H1 (cell line): Measurements from ENCODE around the gene MSI2.

Experiments used
- BACH1 ChIP-seq: IDR thresholded peaks from 2 replicates; pipeline ENCODE4 v1.6.1; 2012; ENCODE audit warnings: low read length, improper control_type of control experiment
- POLR2A ChIP-seq, 2 experiments: IDR thresholded peaks; 1 replicate in 1 of 2; 2 replicates in 1 of 2; pipeline ENCODE4 v1.6.1; 2011; ENCODE audit warnings: low read depth in 2 of 2, low read length in 2 of 2, mild to moderate bottlenecking in 2 of 2; ENCODE audit errors: control extremely low read depth in 1 of 2
- SIN3A ChIP-seq, 2 experiments: IDR thresholded peaks in 1 of 2; conservative IDR thresholded peaks in 1 of 2; 2 replicates each; pipeline ENCODE4 v1.6.1; 2011 to 2012; ENCODE audit warnings: low read length in 2 of 2, improper control_type of control experiment in 1 of 2, low read depth in 1 of 2, mild to moderate bottlenecking in 1 of 2
- TBP ChIP-seq: IDR thresholded peaks from 2 replicates; pipeline ENCODE4 v1.6.1; 2011; ENCODE audit warnings: low read depth, low read length, improper control_type of control experiment
- ZNF274 ChIP-seq: IDR thresholded peaks from 2 replicates; pipeline ENCODE4 v1.7.0; 2012; ENCODE audit warnings: low read length, borderline replicate concordance; ENCODE audit errors: extremely low read depth
- TF ChIP-seq, protein P1 (sequence below), 3 experiments: IDR thresholded peaks; 1 replicate in 2 of 3; 2 replicates in 1 of 3; pipeline versions ENCODE4 v1.5.1 to v1.6.1; 2011; ENCODE audit warnings: low read length in 3 of 3, mild to moderate bottlenecking in 3 of 3, inconsistent platforms in 2 of 3, low read depth in 1 of 3, moderate library complexity in 1 of 3; ENCODE audit not compliant: insufficient read depth in 1 of 3; ENCODE audit errors: control extremely low read depth in 1 of 3

DNA sequence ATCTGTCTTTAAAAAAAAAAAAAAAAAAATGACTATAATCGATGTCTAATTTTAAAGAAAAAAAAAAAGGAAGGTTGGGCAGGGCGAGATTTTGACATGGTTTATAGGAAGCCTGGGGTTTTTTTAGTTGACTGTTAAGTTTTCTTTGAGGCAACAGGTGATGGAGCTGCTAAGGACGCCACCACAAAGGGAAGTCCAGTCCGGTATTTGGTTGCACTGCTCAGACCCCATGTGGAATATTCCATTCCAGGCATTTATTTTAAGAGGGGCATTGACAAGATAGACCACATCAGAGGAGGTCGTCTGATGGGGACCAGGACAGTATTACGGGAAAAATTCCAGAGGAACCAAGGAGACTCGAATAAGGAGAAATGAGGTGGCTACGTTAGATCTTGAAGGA, 320.4 kb downstream of the MSI2 start:
- TF ChIP-seq ZNF274: no peak
- TF ChIP-seq POLR2A (IDR thresholded peaks at IDR 0.05; ENCODE audit: control extremely low read depth in 1 of 2, low read depth in 2 of 2, low read length in 2 of 2): no peak
- no peak for TF ChIP-seq SIN3A (conservative IDR thresholded peaks at IDR 0.05 in 1 of 2, IDR thresholded peaks at IDR 0.05 in 1 of 2; ENCODE audit: low read depth in 1 of 2, low read length in 2 of 2)
- no peak for TF ChIP-seq TBP
- no peak for TF ChIP-seq BACH1
- TF ChIP-seq, protein P1, sequence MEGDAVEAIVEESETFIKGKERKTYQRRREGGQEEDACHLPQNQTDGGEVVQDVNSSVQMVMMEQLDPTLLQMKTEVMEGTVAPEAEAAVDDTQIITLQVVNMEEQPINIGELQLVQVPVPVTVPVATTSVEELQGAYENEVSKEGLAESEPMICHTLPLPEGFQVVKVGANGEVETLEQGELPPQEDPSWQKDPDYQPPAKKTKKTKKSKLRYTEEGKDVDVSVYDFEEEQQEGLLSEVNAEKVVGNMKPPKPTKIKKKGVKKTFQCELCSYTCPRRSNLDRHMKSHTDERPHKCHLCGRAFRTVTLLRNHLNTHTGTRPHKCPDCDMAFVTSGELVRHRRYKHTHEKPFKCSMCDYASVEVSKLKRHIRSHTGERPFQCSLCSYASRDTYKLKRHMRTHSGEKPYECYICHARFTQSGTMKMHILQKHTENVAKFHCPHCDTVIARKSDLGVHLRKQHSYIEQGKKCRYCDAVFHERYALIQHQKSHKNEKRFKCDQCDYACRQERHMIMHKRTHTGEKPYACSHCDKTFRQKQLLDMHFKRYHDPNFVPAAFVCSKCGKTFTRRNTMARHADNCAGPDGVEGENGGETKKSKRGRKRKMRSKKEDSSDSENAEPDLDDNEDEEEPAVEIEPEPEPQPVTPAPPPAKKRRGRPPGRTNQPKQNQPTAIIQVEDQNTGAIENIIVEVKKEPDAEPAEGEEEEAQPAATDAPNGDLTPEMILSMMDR (IDR thresholded peaks at IDR 0.05; ENCODE audit: control extremely low read depth in 1 of 3, insufficient read depth in 1 of 3, low read depth in 1 of 3, low read length in 3 of 3): no peak
